ENCODE results near the gene GAGE12J.
"Not testable (repeated sequence)": the region's sequence is repeated elsewhere in the genome, so short reads cannot be mapped to it uniquely, and the experiment has no call there.

Gene GAGE12J

DNA sequence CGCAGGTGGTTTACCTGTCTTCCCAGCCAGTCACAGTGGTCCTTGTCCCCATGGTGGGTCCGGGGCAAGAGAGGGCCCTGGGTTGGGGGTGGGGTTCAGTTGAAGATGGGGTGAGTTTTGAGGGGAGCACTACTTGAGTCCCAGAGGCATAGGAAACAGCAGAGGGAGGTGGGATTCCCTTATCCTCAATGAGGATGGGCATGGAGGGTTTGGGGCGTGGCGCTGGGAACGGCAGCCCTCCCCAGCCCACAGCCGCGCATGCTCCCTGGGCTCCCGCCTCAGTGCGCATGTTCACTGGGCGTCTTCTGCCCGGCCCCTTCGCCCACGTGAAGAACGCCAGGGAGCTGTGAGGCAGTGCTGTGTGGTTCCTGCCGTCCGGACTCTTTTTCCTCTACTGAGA is at the start of gene GAGE12J:
Gene GAGE12J, plus strand, starts transcription at position 301 of the 400 bp plus-strand sequence. CDS start 1,157 bp downstream, outside the sequence.
- TF ChIP-seq CTCF (IDR thresholded peaks at IDR 0.05) = not testable (repeated sequence)

GRCh38 chrX:49272421-49272820 is 49.4 kb upstream of the GAGE12J start:
- no peak for TF ChIP-seq CTCF (IDR thresholded peaks at IDR 0.05)

GRCh38 chrX:49273181-49273727 is 48.6 kb upstream of the GAGE12J start:
- no peak for TF ChIP-seq CTCF (IDR thresholded peaks at IDR 0.05)

DNA sequence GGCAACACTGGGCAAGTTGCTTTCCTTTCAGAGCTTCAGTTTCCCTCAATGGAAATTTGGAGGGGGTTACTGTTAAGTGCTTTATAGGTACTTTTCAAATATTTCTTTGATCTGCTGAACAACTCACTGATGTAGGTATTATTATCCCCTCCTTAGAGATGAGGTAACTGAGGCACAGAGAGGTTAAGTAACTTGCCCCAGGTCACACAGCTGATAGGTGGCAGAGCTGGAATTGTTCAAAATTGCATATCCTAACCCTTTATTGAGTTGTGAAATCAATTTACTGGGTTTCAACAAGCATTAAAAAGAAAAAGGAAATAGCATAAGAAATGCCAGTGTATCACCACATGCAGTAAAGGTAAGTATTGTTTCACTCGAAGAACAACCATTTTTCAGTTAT is 45.6 kb upstream of the GAGE12J start:
- TF ChIP-seq CTCF (IDR thresholded peaks at IDR 0.05) = no peak

DNA sequence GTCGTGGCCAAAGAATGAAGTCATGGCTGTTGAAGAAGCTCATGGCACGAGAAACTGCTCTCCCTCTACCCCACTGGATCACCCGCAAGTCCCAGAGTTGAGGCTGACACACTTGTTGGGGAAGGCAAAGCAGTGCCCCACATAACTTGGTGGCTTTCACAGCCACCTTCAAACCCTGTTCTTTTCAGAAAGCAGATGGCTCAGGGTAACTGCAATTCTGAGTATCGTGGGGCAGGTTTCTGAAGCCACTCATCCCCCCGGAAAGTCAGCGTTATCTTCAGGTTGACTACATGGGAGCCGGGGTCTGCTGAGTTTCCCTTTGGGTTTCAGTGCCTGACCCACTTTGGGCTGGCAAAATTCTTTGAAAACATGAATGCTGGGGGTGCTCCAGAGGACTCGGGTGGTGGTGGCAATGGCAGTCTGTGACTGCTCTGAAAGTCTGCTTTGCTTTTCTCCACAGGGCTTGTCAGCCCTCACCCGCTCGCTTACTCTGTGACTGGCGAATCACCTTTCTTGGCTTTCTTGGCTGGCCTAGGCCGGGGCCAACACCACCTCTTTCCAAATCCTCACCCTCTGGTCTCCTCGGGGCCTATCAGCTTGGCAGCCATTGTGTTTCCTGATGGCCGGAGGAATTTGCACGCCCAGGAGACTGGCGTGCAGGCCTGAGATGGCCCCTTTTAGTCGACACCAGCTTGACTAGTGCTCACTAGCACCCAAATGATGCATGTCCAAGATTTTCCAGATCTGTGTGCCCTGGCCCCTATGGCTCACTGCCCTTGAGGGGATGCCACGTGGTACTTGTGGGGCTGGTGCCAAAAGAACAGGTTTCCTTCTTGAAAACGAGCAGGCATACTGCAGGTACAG is 44.9 kb upstream of the GAGE12J start:
- TF ChIP-seq CTCF (IDR thresholded peaks at IDR 0.05) = no peak

GRCh38 chrX:49277535-49277830 is 44.4 kb upstream of the GAGE12J start:
- no peak for TF ChIP-seq CTCF (IDR thresholded peaks at IDR 0.05)

- TF ChIP-seq CTCF (IDR thresholded peaks at IDR 0.05) = no peak
Measured at GRCh38 chrX:49278081-49278480, 43.8 kb upstream of the GAGE12J start.

All from LNCAP (cell line).